K562 (cell line): ENCODE measurements around the gene LAMB1. TPM values are rescaled to one million over a fixed set of nuclear protein-coding genes. Genes with fewer than 3 reads are reported as not detected.

Experiments
- ATAC-seq: fragments of 200-7000 bp; cut with Tn5 transposase; 3 replicates; pipeline ENCODE4 v1.9.1; 2020; ENCODE audit warnings: moderate library complexity
- BruUV-seq: library from RNA; stranded (reverse); fragments of 400-500 nt; replicated peaks from 2 replicates; lab custom pipeline; 2021; lab: Mats Ljungman, UMichigan
- CTCF ChIA-PET: fragments of 300-600 bp; formaldehyde crosslinking; extraction: SDS; loops from one replicate; lab custom pipeline; 2021; ENCODE audit warnings: low intra/inter-chr PET ratio; lab: Yijun Ruan, JAX
- POLR2A ChIA-PET: fragments of 300-600, 350-650 bp; sonication (Branson Sonifier 250); formaldehyde crosslinking; extraction: SDS; loops from one replicate; lab custom pipeline; 2021; ENCODE audit warnings: antibody characterized with exemption, inconsistent platforms; lab: Yijun Ruan, JAX
- DNase-seq, 4 experiments: peaks; one replicate each; pipeline versions ENCODE4 v3.0.0 to v3.0.0-alpha.2; 2011 to 2018; ENCODE audit warnings: low spot score in 3 of 4, mixed read lengths in 3 of 4; ENCODE audit errors: extremely low read depth in 1 of 4
- FAIRE-seq: peaks from 2 replicates; lab custom pipeline; 2011; peaks lifted over from hg19 to GRCh38; lab: Jason Lieb, UNC
- H2AFZ ChIP-seq: 2 replicates; pipeline ENCODE4 v1.6.0; 2011; ENCODE audit warnings: low read depth, low read length, control low read depth, inconsistent platforms
- H3K27ac ChIP-seq: fragments of 200-600 bp; 3 replicates; pipeline ENCODE4 v1.8.0; 2011; ENCODE audit warnings: low read depth, mild to moderate bottlenecking, control low read depth, inconsistent platforms, low read length, moderate library complexity, mixed read lengths; ENCODE audit errors: extremely low read depth
- H3K27me3 ChIP-seq, 2 experiments: fragments of 300-600 bp in 1 of 2; 2 replicates in 1 of 2; 3 replicates in 1 of 2; pipeline versions ENCODE4 v1.6.0 to v1.8.0; 2011; ENCODE audit warnings: inconsistent platforms in 2 of 2, low read length in 2 of 2, mild to moderate bottlenecking in 1 of 2, mixed read lengths in 1 of 2, moderate library complexity in 1 of 2; ENCODE audit not compliant: control insufficient read depth in 2 of 2, insufficient read depth in 2 of 2
- H3K36me3 ChIP-seq: fragments of 300-600 bp; 3 replicates; pipeline ENCODE4 v1.8.0; 2011; ENCODE audit warnings: mild to moderate bottlenecking, low read length, inconsistent platforms; ENCODE audit not compliant: control insufficient read depth, insufficient read depth
- H3K4me1 ChIP-seq, 2 experiments: fragments of 200-600 bp in 1 of 2; replicated peaks in 1 of 2; 2 replicates in 1 of 2; 3 replicates in 1 of 2; pipeline versions ENCODE4 v1.5.1 to v1.8.0; 2011; ENCODE audit warnings: inconsistent platforms in 2 of 2, low read length in 2 of 2, mild to moderate bottlenecking in 1 of 2, mixed read lengths in 1 of 2, moderate library complexity in 1 of 2; ENCODE audit not compliant: control insufficient read depth in 2 of 2, insufficient read depth in 2 of 2
- H3K4me2 ChIP-seq: 2 replicates; pipeline ENCODE4 v1.6.1; 2011; ENCODE audit warnings: low read length, control low read depth, inconsistent platforms, mixed read lengths; ENCODE audit not compliant: insufficient read depth
- H3K4me3 ChIP-seq: fragments of 200-600 bp; sonication (generic), shearing (Covaris generic); 2 replicates; pipeline ENCODE4 v1.5.1; 2016; ENCODE audit warnings: control low read depth, inconsistent platforms
- H3K79me2 ChIP-seq: fragments of 200-600 bp; 3 replicates; pipeline ENCODE4 v1.8.0; 2011; ENCODE audit warnings: low read length, inconsistent platforms; ENCODE audit not compliant: control insufficient read depth, insufficient read depth
- H3K9ac ChIP-seq, 2 experiments: 2 replicates each; pipeline versions ENCODE4 v1.6.0 to v1.6.1; 2011; ENCODE audit warnings: low read depth in 2 of 2, low read length in 2 of 2, control low read depth in 1 of 2, inconsistent platforms in 1 of 2, mild to moderate bottlenecking in 1 of 2, mixed read lengths in 1 of 2; ENCODE audit not compliant: insufficient read depth in 1 of 2
- H3K9me1 ChIP-seq: one replicate; pipeline ENCODE4 v1.6.0; 2011; ENCODE audit warnings: inconsistent platforms, mild to moderate bottlenecking, low read length, moderate library complexity; ENCODE audit not compliant: control insufficient read depth, insufficient read depth
- H3K9me3 ChIP-seq: replicated peaks from 2 replicates; pipeline ENCODE4 v1.5.1; 2011; ENCODE audit warnings: low read depth, low read length, inconsistent platforms; ENCODE audit not compliant: control insufficient read depth, insufficient read depth
- H4K20me1 ChIP-seq: replicated peaks from 2 replicates; pipeline ENCODE4 v1.6.1; 2011; ENCODE audit warnings: low read length, inconsistent platforms, mixed read lengths; ENCODE audit not compliant: control insufficient read depth, insufficient read depth
- C11orf30 ChIP-seq: fragments of 450-650 bp; IDR thresholded peaks from 2 replicates; pipeline ENCODE4 v1.6.1; 2016; ENCODE audit warnings: low read depth, mild to moderate bottlenecking
- DNMT1 ChIP-seq: fragments of 450-650 bp; IDR thresholded peaks from 2 replicates; pipeline ENCODE4 v1.6.1; 2016; ENCODE audit warnings: antibody characterized with exemption, mild to moderate bottlenecking
- HNRNPLL ChIP-seq: fragments of 200-400 bp; formaldehyde crosslinking; IDR thresholded peaks from 2 replicates; pipeline ENCODE4 v1.6.1; 2017; ENCODE audit warnings: low read length, low read depth, mild to moderate bottlenecking; ENCODE audit not compliant: poor library complexity, severe bottlenecking
- L3MBTL2 ChIP-seq: fragments of 450-650 bp; IDR thresholded peaks from 2 replicates; pipeline ENCODE4 v1.6.1; 2016; ENCODE audit warnings: mild to moderate bottlenecking, moderate library complexity
- MAFF ChIP-seq: IDR thresholded peaks from 2 replicates; pipeline ENCODE4 v1.6.1; 2012; ENCODE audit warnings: low read length, improper control_type of control experiment
- MAFG ChIP-seq: fragments of 450-650 bp; conservative IDR thresholded peaks from 2 replicates; pipeline ENCODE4 v1.6.1; 2016; ENCODE audit warnings: missing genetic modification characterization, missing compliant biosample characterization
- MAFK ChIP-seq: IDR thresholded peaks from 2 replicates; pipeline ENCODE4 v1.6.1; 2011; ENCODE audit warnings: low read length, improper control_type of control experiment
- SRSF9 ChIP-seq: fragments of 200-400 bp; formaldehyde crosslinking; IDR thresholded peaks from 2 replicates; pipeline ENCODE4 v1.6.1; 2017; ENCODE audit warnings: low read depth, low read length, borderline replicate concordance
- TCF7L2 ChIP-seq: fragments of 150-350 bp; IDR thresholded peaks from 2 replicates; pipeline ENCODE4 v1.6.1; 2016; ENCODE audit warnings: low read depth, mild to moderate bottlenecking, low read length, moderate library complexity
- XRCC5 ChIP-seq: fragments of 200-400 bp; formaldehyde crosslinking; IDR thresholded peaks from 2 replicates; pipeline ENCODE4 v1.6.1; 2017; ENCODE audit warnings: low read depth, mild to moderate bottlenecking, low read length
- ZNF316 ChIP-seq: fragments of 450-650 bp; IDR thresholded peaks from 2 replicates; pipeline ENCODE4 v1.6.1; 2016
- ZNF699 ChIP-seq: fragments of 250-450 bp; sonication (Bioruptor Pico); IDR thresholded peaks from 2 replicates; pipeline ENCODE4 v1.8.0; 2021; ENCODE audit warnings: mild to moderate bottlenecking, moderate library complexity; ENCODE audit not compliant: insufficient replicate concordance
- WGBS: fragments of 100-300 bp; shearing (Covaris generic); methylation state at CpG from one replicate; pipeline ENCODE4 v1.1.6; 2016; ENCODE audit warnings: low coverage, mixed read lengths; ENCODE audit not compliant: insufficient coverage; ENCODE audit errors: missing lambda C conversion rate; 5-methylcytosine and 5-hydroxymethylcytosine counted together
- in situ Hi-C: fragments of 300-500 bp; cut with MboI; formaldehyde crosslinking; loops from 4 replicates; pipeline ENCODE4 v1.15.0; 2018; ENCODE audit warnings: inconsistent platforms, mixed read lengths
- intact Hi-C: fragments of 100-400 bp; cut with micrococcal nuclease; formaldehyde crosslinking; loops from 2 replicates; pipeline ENCODE4 v1.14.2; 2022
- polyA plus RNA-seq, 8 experiments: library from polyadenylated mRNA; depleted of rRNA in 4 of 8; stranded (reverse) in 5 of 8; unstranded in 3 of 8; fragments of >200 nt; fragmentation: Nextera tagmentation in 2 of 8; fragmentation: Illumina TruSeq in 1 of 8; extraction: Ambion mirVana in 2 of 8; extraction: Trizol in 1 of 8; gene quantifications; 2 replicates each; pipeline versions ENCODE4 v1.2.1 to v1.2.3, GENCODE V29; 2011 to 2014; ENCODE audit warnings: inconsistent platforms in 1 of 8, missing spikeins in 1 of 8
- total RNA-seq, 7 experiments: library from RNA; depleted of rRNA in 6 of 7; stranded (reverse); fragments of >200 nt in 6 of 7; fragmentation: Illumina TruSeq in 2 of 7; extraction: Trizol in 2 of 7; gene quantifications; 2 replicates each; pipeline versions ENCODE4 v1.2.1 to v1.2.3, GENCODE V29; 2011 to 2021; ENCODE audit warnings: low replicate concordance in 1 of 7
- TF ChIP-seq, protein P1 (sequence below): sonication (generic); formaldehyde crosslinking; IDR thresholded peaks from 2 replicates; pipeline ENCODE4 v1.9.0; 2022; ENCODE audit warnings: mild to moderate bottlenecking, missing genetic modification reagents
- TF ChIP-seq, protein P2 (sequence below): fragments of 450-650 bp; formaldehyde crosslinking; IDR thresholded peaks from 2 replicates; pipeline ENCODE4 v1.4.0; 2022; ENCODE audit warnings: missing genetic modification characterization
- TF ChIP-seq, protein P3 (sequence below), 2 experiments: fragments of 450-650 bp; IDR thresholded peaks; 2 replicates each; pipeline ENCODE4 v1.6.1; 2016; ENCODE audit warnings: mild to moderate bottlenecking in 2 of 2, borderline replicate concordance in 1 of 2, low read depth in 1 of 2, moderate library complexity in 1 of 2

Gene LAMB1
- total and polyA plus RNA-seq, 9 of the 15 experiments (the other 6 are each of a cell fraction or from before 2014, with no cell fraction given) = 6.0 to 17.7 (median 12.3) TPM

DNA sequence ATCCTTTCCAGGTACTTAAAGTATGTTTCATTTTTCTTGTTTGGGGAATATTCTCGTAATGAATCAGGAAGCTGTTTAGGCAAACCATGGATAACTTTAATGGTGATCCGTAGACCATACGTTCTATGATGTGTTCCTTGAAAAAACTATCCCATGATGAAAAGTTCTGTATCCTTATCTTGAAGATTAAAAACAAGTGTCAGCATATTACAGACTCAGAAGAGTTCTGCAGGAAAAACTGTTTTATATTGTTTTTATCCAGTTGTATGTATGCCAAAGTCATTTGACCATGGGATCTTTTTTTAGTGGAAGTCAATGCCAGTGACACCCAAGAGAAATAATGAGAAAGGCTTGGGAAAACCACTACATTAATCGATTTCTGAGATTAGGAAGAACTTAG lies 59.9 kb downstream of the LAMB1 start:
- no peak overlapping the region for H2AFZ ChIP-seq
- H3K36me3 ChIP-seq = peaks cover 42% of the 10 kb centered on the region
- H3K4me3 ChIP-seq = no peak overlapping the region
- no peaks in the 10 kb centered on the region for H3K9me3 ChIP-seq
- no peaks in the 10 kb centered on the region for H3K4me1 ChIP-seq
- H3K27ac ChIP-seq = no peak overlapping the region
- no peak overlapping the region for H3K4me2 ChIP-seq
- ATAC-seq (no peak), DNase-seq (no peak), FAIRE-seq (no peak)
- no TSS peak for BruUV-seq
- intact Hi-C loops = no loop called here
- no peaks in the 10 kb centered on the region for H3K79me2 ChIP-seq
- H3K9ac ChIP-seq = no peak overlapping the region
- in situ Hi-C loops = no loop called here
- H3K27me3 ChIP-seq = no peaks in the 10 kb centered on the region
- POLR2A ChIA-PET = no interaction called here
- H3K9me1 ChIP-seq = no peaks in the 10 kb centered on the region
- 81% methylated on average over 4 of the region's 4 CpGs for WGBS
- no peaks in the 10 kb centered on the region for H4K20me1 ChIP-seq
- CTCF ChIA-PET = no interaction called here
- TF ChIP-seq, protein P1, sequence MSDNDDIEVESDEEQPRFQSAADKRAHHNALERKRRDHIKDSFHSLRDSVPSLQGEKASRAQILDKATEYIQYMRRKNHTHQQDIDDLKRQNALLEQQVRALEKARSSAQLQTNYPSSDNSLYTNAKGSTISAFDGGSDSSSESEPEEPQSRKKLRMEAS (CRISPR knock-in tag) = no peak
- no peak for TF ChIP-seq ZNF699
- TF ChIP-seq, protein P2, sequence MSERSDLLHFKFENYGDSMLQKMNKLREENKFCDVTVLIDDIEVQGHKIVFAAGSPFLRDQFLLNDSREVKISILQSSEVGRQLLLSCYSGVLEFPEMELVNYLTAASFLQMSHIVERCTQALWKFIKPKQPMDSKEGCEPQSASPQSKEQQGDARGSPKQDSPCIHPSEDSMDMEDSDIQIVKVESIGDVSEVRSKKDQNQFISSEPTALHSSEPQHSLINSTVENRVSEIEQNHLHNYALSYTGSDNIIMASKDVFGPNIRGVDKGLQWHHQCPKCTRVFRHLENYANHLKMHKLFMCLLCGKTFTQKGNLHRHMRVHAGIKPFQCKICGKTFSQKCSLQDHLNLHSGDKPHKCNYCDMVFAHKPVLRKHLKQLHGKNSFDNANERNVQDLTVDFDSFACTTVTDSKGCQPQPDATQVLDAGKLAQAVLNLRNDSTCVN (CRISPR knock-in tag) = no peak
- peak; percentile 72 for TF ChIP-seq MAFF
- no peak for TF ChIP-seq TCF7L2
- no peak for TF ChIP-seq SRSF9
- TF ChIP-seq ZNF316 = peak; percentile 91
- TF ChIP-seq MAFK = peak; percentile 49; the same call in 1 of the 2 replicates
- TF ChIP-seq HNRNPLL = no peak
- TF ChIP-seq MAFG (tag) = peak; percentile 71
- TF ChIP-seq C11orf30 = peak; percentile 66
- TF ChIP-seq, protein P3, sequence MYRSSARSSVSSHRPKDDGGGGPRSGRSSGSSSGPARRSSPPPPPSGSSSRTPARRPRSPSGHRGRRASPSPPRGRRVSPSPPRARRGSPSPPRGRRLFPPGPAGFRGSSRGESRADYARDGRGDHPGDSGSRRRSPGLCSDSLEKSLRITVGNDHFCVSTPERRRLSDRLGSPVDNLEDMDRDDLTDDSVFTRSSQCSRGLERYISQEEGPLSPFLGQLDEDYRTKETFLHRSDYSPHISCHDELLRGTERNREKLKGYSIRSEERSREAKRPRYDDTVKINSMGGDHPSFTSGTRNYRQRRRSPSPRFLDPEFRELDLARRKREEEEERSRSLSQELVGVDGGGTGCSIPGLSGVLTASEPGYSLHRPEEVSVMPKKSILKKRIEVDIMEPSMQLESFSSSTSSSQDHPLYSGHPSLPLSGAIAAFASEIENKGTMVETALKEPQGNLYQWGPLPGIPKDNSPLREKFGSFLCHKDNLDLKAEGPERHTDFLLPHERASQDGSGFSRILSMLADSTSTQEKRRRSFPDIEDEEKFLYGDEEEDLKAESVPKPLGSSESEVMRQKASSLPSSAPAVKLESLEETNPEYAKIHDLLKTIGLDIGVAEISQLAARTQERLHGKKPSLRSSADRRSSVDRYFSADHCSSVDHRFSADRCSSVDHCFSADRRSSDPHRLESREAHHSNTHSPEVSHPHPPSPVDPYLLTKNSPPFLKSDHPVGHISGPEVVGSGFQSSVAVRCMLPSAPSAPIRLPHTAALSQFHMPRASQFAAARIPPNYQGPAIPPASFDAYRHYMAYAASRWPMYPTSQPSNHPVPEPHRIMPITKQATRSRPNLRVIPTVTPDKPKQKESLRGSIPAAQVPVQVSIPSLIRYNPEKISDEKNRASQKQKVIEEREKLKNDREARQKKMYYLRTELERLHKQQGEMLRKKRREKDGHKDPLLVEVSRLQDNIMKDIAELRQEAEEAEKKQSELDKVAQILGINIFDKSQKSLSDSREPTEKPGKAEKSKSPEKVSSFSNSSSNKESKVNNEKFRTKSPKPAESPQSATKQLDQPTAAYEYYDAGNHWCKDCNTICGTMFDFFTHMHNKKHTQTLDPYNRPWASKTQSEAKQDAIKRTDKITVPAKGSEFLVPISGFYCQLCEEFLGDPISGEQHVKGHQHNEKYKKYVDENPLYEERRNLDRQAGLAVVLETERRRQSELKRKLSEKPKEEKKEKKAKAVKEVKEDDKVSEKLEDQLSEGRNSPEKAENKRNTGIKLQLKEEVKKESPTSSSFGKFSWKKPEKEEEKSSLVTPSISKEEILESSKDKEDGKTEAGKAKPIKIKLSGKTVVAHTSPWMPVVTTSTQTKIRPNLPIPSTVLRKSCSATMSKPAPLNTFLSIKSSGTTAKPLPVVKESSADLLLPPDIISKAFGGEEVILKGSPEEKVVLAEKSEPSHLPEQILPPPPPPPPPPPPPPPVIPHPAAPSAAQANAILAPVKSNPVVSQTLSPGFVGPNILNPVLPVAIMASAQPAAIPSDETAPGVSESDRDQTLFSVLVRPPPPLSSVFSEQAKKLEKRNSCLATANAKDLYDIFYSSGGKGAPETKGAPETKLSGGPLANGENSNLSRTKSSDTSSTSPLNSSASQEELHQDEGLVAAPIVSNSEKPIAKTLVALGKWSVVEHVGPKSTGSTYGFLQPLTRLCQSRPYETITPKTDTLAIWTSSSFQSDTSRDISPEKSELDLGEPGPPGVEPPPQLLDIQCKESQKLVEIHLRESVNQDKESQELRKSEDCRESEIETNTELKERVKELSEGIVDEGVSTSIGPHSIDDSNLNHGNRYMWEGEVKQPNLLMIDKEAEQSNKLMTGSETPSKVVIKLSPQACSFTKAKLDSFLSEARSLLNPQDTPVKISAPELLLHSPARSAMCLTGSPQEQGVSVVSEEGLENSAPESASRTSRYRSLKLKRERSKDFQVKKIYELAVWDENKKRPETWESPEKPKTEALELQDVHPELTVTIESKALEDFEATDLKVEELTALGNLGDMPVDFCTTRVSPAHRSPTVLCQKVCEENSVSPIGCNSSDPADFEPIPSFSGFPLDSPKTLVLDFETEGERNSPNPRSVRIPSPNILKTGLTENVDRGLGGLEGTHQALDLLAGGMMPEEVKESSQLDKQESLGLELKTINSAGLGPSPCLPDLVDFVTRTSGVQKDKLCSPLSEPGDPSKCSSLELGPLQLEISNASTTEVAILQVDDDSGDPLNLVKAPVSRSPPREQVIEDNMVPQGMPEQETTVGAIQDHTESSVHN (IDR thresholded peaks at IDR 0.05; ENCODE audit: borderline replicate concordance in 1 of 2, low read depth in 1 of 2) = no peak
- TF ChIP-seq XRCC5 = no peak
- no peak for TF ChIP-seq DNMT1
- TF ChIP-seq L3MBTL2 = no peak
